HUES48 (cell line): ENCODE measurements around the gene REXO5.

ENCODE experiments used
- H3K27ac ChIP-seq: one replicate; pipeline ENCODE4 v1.7.0; 2013; ENCODE audit warnings: low read depth, low read length, inconsistent platforms
- H3K27me3 ChIP-seq: 2 replicates; pipeline ENCODE4 v1.6.1; 2013; ENCODE audit warnings: mild to moderate bottlenecking, low read length; ENCODE audit not compliant: control insufficient read depth, insufficient read depth
- H3K36me3 ChIP-seq: 2 replicates; pipeline ENCODE4 v1.6.1; 2013; ENCODE audit warnings: low read length; ENCODE audit not compliant: control insufficient read depth, insufficient read depth
- H3K4me1 ChIP-seq: 2 replicates; pipeline ENCODE4 v1.6.1; 2013; ENCODE audit warnings: mild to moderate bottlenecking, low read length; ENCODE audit not compliant: control insufficient read depth, insufficient read depth
- H3K4me3 ChIP-seq: 2 replicates; pipeline ENCODE4 v1.5.1; 2013; ENCODE audit warnings: mild to moderate bottlenecking, low read depth, low read length
- H3K9ac ChIP-seq: 2 replicates; pipeline ENCODE4 v1.6.1; 2013; ENCODE audit warnings: mild to moderate bottlenecking, low read depth, low read length, moderate library complexity
- H3K9me3 ChIP-seq: 2 replicates; pipeline ENCODE4 v1.6.1; 2013; ENCODE audit warnings: low read length; ENCODE audit not compliant: control insufficient read depth, insufficient read depth

The REXO5 gene

DNA sequence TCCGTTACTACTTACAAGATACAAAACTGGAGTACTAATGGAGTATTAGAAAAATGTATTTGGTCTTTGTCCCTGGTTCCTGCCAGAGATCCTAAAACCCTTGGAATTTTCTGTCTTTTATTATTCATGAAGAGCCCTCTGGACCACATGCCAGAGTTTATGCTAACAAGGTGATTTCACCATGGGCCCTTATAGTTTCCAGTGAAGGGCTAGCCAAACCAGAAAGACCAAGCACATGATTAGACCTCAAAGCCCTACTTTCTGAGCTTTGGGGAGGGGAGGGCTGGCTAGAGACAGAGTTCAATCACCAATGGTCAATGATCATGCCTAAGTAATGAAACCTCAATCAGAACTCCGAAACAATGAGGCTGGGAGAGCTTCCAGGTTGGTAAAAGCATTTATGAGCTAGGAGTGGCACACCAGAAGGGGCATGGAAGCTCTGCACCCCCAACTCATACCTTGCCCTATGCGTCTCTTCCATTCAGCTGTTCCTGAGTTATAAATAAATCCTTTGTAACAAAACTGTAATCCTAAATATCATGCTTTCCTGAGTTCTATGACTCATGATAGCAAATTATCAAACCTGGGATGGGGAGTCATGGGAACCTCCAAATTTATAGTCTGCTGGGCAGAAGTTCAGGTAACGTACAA, 83.4 kb downstream of the REXO5 start:
- Histone ChIP-seq H3K4me3 (no peak overlapping the region), H3K36me3 (peaks cover 7% of the 10 kb centered on the region), H3K9ac (0 out of 2 replicates have a peak overlapping the region, but pooled peaks have one; percentile 14)

DNA sequence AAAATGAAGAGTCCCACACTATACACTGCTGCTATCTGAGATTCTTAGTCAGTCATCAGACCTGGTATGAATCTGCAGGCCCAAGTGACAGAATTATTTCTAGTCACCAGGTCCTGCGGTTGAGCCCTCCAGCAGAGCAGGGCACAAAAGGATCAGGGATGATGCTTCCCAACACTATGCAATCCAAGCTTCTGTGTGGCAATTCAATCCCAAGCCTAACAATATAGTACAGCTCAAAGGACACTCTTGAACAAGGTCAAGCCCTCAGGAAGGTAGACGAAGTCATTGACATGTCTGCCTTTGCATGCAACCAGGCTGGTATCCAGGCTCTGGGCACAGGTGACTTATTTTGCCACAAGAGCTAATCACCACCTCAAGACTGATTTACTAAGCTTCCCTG, 88.1 kb downstream of the REXO5 start:
- H3K4me3 ChIP-seq, result no peak overlapping the region
- H3K36me3 ChIP-seq, result peaks cover 30% of the 10 kb centered on the region
- H3K4me1 ChIP-seq, result peaks cover 23% of the 10 kb centered on the region

More for the DNA sequence above, 83.4 kb downstream of the REXO5 start:
- peak overlapping the region; percentile 57 for H3K27ac ChIP-seq
- no peaks in the 10 kb centered on the region for H3K27me3 ChIP-seq
- H3K9me3 ChIP-seq, result no peaks in the 10 kb centered on the region
- peaks cover 12% of the 10 kb centered on the region for H3K4me1 ChIP-seq

DNA sequence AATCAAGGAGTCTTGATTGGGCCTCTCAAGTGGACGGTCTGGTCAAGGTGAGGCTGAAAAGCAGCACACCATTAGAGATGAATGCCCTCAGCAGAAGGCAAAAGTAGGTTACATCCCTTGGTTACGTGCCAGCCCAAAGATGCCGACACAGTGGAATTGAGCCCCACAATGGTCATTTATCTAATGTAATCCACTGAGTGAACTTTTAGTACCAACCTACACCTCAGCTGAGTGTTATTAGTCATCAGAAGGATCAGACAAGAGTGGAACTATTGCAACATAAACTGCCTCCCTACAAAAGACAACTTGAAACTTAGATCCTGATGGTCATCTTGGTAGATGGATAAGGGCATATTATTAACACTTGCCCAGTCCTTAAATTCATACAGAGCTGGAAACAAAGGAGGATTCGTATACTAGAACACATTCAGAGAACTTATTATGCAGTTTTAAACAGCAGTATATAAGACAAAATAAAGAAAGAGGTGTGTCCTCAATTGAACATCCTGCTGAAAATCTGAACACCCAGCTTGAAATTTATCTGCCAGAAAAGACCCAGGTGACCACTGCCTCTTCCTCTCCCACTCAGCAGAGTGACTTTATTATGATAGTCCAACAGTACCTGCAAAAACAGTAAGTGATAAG, 91.0 kb downstream of the REXO5 start:
- peaks cover 30% of the 10 kb centered on the region for H3K36me3 ChIP-seq
- no peak overlapping the region for H3K4me3 ChIP-seq
- no peak overlapping the region for H3K27ac ChIP-seq
- H3K4me1 ChIP-seq, result peaks cover 22% of the 10 kb centered on the region
- no peak overlapping the region for H3K9ac ChIP-seq
- no peaks in the 10 kb centered on the region for H3K27me3 ChIP-seq
- H3K9me3 ChIP-seq, result no peaks in the 10 kb centered on the region

More for the DNA sequence above, 88.1 kb downstream of the REXO5 start:
- Histone ChIP-seq H3K9ac (no peak overlapping the region), H3K27ac (no peak overlapping the region), H3K9me3 (no peaks in the 10 kb centered on the region), H3K27me3 (no peaks in the 10 kb centered on the region)

DNA sequence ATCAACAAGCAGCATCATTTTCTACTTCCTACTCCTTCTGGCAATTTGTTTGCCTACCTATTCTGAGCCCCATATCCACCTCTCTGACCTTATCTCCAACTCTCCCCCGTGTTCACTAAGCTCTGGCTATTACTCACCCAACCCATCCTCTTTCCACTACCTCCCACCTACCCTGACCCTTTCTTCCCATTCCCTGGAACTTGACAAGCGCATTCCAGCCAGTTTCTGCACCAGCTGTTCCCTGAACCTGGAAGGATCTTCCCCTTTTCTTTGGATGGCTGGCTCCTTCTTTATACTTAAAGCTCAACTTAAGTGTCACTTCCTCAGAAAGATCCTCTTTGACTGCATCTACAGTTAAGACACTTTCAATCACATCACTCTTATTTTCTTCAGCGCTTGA, 91.6 kb downstream of the REXO5 start:
- H3K36me3 ChIP-seq, result peaks cover 34% of the 10 kb centered on the region

DNA sequence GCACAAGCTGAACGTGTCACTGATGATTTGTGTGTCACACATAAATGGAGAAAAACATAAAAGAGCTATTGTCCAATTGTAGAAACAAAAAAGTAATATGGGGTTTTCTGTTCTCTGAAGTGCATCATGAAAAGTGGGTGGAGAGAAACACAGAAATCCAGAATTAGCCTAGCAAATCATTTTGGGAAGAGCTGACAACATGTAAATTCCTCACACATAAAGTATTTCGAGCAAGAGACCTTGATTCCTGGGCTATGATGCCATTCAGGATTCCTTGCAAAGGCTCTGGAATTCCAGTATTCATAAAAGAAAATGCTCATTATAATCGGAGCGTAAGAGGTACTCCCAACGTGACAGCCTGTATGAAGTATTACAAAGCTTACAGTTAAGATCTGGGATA, 92.7 kb downstream of the REXO5 start:
- Histone ChIP-seq H3K36me3 (peaks cover 34% of the 10 kb centered on the region), H3K4me3 (peak overlapping the region; percentile 80), H3K9me3 (no peaks in the 10 kb centered on the region), H3K9ac (no peak overlapping the region), H3K4me1 (peaks cover 31% of the 10 kb centered on the region), H3K27ac (no peak overlapping the region), H3K27me3 (no peaks in the 10 kb centered on the region)

More for the DNA sequence above, 91.6 kb downstream of the REXO5 start:
- no peak overlapping the region for H3K9ac ChIP-seq
- no peak overlapping the region for H3K4me3 ChIP-seq
- H3K4me1 ChIP-seq, result peaks cover 25% of the 10 kb centered on the region
- no peaks in the 10 kb centered on the region for H3K27me3 ChIP-seq
- H3K27ac ChIP-seq, result no peak overlapping the region
- no peaks in the 10 kb centered on the region for H3K9me3 ChIP-seq
